GM18868 (cell line): Measurements from ENCODE around the gene ECHS1.
"Not testable (repeated sequence)": the region's sequence is repeated elsewhere in the genome, so short reads cannot be mapped to it uniquely, and the experiment has no call there.

ENCODE experiments used
- ATAC-seq: cut with Tn5 transposase; IDR thresholded peaks from one replicate; pipeline ENCODE4 v1.9.1; 2021; ENCODE audit warnings: mild to moderate bottlenecking, moderate library complexity; ENCODE audit not compliant: unreplicated experiment

The ECHS1 gene

GRCh38 chr10:133326745-133327650, 46.2 kb downstream of the ECHS1 start:
- no peak for ATAC-seq

GRCh38 chr10:133326223-133326551, 47.0 kb downstream of the ECHS1 start:
- no peak for ATAC-seq

DNA sequence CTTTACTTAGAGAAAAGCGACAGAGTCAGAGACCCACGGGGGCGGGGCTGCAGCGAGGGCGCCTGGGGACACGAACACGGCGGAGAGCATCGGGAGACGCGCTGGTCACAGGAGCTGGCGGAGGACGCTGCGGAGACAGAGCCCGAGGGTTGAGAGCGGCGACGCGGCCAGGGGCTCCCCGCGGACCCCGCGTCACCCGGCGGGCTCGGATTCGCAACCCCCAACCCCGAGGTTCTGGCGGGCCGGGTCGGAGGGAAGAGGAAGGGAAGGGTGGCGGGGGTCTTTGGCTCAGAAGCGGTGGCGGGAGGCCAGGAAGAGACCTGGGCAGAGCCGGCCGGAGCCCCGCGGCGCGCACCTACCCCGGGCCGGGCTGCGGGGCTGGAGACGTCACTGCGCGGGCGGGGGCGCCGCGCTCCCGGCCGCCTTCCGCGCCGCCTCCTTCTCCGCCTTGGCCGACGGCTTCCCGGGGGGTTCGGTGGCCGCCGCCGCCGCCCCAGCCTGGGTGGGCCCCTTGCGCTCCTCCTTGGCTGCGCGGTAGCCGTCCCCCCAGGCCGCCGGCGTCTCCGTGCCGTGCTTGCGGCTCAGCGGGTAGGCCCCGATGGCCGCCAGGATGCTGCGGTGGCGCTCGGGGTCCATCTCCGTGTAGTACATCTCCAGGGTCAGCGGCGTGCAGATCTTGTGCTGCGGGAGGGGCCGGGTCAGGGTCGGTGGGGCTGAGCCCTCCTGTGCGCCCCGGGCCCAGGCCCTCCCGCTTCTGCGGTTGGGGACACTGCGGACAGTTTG, 47.5 kb downstream of the ECHS1 start:
- no peak for ATAC-seq

- no peak for ATAC-seq
Observed at GRCh38 chr10:133324857-133325260, 48.3 kb downstream of the ECHS1 start.

DNA sequence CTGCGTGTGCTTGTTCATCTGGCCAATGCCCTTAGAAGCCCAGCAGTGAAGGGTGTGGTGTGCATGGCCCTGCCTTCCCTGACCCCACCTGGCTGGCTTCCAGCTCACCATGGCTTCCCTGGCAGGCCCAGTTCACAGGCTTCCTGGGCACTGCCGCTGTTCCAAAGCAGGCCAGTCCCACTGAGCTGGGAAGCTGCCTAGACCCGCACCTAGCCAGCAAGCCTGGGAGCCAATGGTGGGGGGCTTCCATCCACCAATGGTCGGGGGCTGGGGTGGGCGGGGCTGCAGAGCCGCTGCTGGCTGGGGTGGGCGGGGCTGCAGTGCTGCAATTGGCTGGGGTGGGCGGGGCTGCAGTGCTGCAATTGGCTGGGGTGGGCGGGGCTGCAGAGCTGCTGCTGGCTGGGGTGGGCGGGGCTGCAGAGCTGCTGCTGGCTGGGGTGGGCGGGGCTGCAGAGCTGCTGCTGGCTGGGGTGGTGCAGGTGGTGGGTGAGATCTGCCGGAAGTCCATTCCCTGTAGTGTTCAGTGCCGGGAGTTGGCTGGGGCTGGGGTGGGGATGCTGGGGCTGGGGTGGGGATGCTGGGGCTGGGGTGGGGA, 48.9 kb downstream of the ECHS1 start:
- no peak for ATAC-seq

DNA sequence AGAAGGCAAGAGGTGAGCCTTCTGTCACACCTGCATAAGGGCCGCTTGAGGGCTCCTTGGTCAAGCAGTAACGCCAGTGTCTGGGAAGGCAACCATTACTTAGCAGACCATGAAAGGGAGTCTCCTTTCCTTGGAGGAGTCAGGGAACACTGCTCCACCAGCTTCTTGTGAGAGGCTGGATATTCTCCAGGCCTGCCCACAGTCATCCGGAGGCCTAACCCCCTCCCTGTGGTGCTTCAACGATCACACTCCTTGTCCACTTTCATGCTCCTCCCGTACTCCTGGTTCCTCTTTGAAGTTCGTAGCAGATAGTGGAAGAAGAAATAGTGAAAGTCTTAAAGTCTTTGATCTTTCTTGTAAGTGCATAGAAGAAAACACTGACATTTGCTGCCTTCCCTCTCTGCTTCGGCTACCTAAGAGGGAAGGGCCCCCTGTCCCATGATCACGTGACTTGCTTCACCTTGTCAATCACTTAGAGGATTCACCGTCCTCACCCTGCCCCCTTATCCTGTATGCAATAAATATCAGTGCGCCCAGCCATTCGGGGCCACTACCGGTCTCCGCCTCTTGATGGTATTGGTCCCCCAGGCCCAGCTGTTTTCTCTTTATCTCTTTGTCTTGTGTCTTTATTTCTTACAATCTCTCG, 51.0 kb downstream of the ECHS1 start:
- ATAC-seq: not testable (repeated sequence)

DNA sequence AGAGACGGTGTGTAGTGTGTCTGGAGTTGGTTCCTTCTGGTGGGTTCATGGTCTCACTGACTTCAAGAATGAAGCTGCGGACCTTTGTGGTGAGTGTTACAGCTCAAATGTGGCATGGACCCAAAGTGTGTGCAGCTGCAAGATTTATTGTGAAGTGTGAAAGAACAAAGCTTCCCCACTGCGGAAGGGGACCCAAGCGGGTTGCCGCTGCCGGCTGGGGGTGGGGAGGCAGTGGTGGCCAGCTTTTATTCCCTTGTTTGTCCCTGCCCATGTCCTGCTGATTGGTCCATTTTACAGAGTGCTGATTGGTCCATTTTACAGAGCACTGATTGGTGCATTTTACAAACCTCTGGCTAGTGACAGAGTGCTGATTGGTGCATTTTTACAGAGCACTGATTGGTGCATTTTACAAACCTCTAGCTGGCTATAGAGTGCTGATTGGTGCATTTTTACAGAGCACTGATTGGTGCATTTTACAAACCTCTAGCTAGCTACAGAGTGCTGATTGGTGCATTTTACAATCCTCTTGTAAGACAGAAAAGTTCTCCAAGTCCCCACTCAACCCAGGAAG, 52.2 kb downstream of the ECHS1 start:
- ATAC-seq: not testable (repeated sequence)

GRCh38 chr10:133318494-133319127, 54.5 kb downstream of the ECHS1 start:
- peak; percentile 82 for ATAC-seq

- no peak for ATAC-seq
Observed at GRCh38 chr10:133316732-133317131, 56.4 kb downstream of the ECHS1 start.

DNA sequence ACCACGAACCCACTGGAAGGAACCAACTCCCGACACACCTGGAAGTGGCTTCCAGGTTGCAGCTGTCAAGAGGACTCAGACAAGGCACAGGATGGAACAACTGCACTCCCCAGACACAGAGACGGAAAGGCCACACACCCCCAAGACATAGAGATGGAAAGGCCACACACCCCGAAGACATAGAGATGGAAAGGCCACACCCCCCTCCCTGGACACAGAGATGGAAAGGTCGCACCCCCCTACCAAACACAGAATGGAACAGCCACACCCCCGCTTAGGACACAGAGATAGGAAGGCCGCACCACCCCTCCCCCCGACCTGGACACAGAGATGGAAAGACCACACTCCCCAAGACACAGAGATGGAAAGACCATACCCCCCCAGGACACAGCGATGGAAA, 56.9 kb downstream of the ECHS1 start:
- ATAC-seq: no peak

- ATAC-seq: no peak
Observed at GRCh38 chr10:133315847-133316246, 57.3 kb downstream of the ECHS1 start.

DNA sequence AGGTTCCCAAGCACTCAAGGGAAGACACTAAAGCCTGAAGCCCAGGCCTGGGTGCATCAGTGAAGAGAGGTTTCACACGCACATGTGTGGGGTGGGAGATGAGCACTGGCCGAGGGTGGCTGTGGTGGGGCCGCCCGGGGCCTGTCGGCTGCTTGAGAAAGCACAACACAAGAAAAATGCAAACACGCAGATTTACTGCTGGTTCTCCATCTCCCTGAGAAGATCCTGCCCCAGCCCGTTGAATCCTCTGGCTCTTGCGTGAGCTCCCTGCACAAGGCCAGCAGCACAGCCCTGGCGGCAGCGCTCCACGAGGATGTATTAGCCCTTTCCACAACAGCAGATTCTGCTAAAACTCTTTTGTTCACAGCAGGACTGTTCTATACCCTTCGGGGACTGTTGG, 58.2 kb downstream of the ECHS1 start:
- ATAC-seq: no peak

GRCh38 chr10:133313192-133313591, 60.0 kb downstream of the ECHS1 start:
- ATAC-seq: no peak

GRCh38 chr10:133312769-133313145, 60.4 kb downstream of the ECHS1 start:
- no peak for ATAC-seq
